D721Med (cell line): ENCODE measurements around the gene RILP.
"Not testable (repeated sequence)": the region's sequence is repeated elsewhere in the genome, so short reads cannot be mapped to it uniquely, and the experiment has no call there.

ENCODE experiments used
- DNase-seq: peaks from one replicate; pipeline ENCODE4 v3.0.0; 2011; ENCODE audit warnings: low spot score; ENCODE audit not compliant: insufficient read length
- FAIRE-seq: peaks from 2 replicates; lab custom pipeline; 2011; peaks lifted over from hg19 to GRCh38; lab: Jason Lieb, UNC
- CTCF ChIP-seq: IDR thresholded peaks from 2 replicates; pipeline ENCODE4 v1.5.1; 2012; ENCODE audit warnings: mild to moderate bottlenecking, control low read depth; ENCODE audit not compliant: insufficient read depth; ENCODE audit errors: missing control alignments

RILP gene

GRCh38 chr17:1684378-1685189 is 34.9 kb upstream of the RILP start, which contains the start of gene PRPF8:
TSS of gene PRPF8 (minus strand) at chr17:1684867. CDS start at chr17:1684571, 296 bp downstream.
- FAIRE-seq, result no peak
- DNase-seq, result peak; percentile 97
- TF ChIP-seq CTCF, result no peak

- FAIRE-seq (no peak), DNase-seq (no peak)
- TF ChIP-seq CTCF, result no peak
Measured at GRCh38 chr17:1683459-1683858, 33.8 kb upstream of the RILP start.

GRCh38 chr17:1676401-1676800 is 26.7 kb upstream of the RILP start:
- no peak for DNase-seq
- no peak for TF ChIP-seq CTCF
- no peak for FAIRE-seq

- DNase-seq (no peak), FAIRE-seq (no peak)
- TF ChIP-seq CTCF, result no peak
Measured at GRCh38 chr17:1673041-1673785, 23.5 kb upstream of the RILP start.

- not testable (repeated sequence) for FAIRE-seq, DNase-seq
Measured at GRCh38 chr17:1663934-1664333, 14.3 kb upstream of the RILP start.

- no peak for TF ChIP-seq CTCF
- FAIRE-seq, result no peak
- no peak for DNase-seq
Measured at GRCh38 chr17:1661045-1661444, 11.4 kb upstream of the RILP start.

GRCh38 chr17:1658100-1658499 is 8.4 kb upstream of the RILP start:
- TF ChIP-seq CTCF, result no peak
- DNase-seq (no peak), FAIRE-seq (no peak)
